Endometrial microvascular endothelial cells (primary cell): ENCODE results near the gene EXOC4. TPM values are rescaled to one million over a fixed set of nuclear protein-coding genes. Genes with fewer than 3 reads are reported as not detected.
"Not testable (repeated sequence)": the region's sequence is repeated elsewhere in the genome, so short reads cannot be mapped to it uniquely, and the experiment has no call there.

ENCODE experiments used
- in situ Hi-C: cut with HindIII; loops from 2 replicates; pipeline ENCODE4 v1.10.0; 2017; ENCODE audit warnings: low sequenced_read_pairs, low pct_unique_long_range_greater_than_20kb; ENCODE audit errors: inconsistent ontology term
- total RNA-seq: library from RNA; depleted of rRNA; stranded (reverse); fragments of >200 nt; gene quantifications from one replicate; pipeline ENCODE4 v1.2.3, GENCODE V29; 2015; ENCODE audit errors: inconsistent ontology term

The EXOC4 gene
- total RNA-seq, 1 donor from 2014 or later, result 38.5 TPM

DNA sequence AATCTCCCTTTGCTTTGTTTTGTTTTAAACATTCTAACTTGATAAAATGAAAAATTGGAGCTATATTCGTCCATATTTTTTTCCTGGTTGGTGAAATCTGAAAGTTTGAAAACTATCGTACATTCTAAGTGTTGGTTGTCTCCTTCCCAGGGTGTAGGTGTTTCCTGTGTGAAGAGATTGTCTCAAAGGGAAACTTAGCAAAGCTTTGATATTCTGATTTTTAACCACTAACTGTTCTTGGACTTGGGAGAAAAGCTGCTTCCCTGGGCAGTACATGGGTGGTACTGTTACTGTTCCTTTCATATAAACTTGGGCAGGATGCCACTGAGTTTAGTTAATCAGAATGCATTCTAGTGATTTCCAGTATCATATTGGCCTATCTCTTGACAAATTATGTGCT lies 620.8 kb downstream of the EXOC4 start:
- in situ Hi-C loops, result no loop called here

DNA sequence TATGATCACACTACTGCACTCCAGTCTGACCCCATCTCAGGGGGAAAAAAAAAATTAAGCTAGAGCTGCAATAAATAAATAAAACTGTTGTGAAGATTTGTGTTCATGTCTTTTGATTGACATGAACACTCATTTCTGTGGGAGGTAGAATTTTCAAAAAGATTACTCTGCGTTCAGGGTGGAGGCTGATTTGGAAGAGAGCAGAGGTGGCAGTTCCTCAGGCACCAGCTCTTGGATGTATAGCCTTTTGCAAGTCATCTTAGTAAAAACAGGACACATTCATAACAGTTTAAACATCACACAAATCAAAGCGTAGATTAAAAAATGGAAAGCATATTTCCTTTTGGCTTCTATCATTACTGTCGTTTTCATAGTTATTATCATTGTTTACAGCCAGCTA lies 630.7 kb downstream of the EXOC4 start:
- in situ Hi-C loops, result no loop called here

- in situ Hi-C loops, result no loop called here
These were observed 632.3 kb downstream of the EXOC4 start for GRCh38 chr7:133885213-133885612.

DNA sequence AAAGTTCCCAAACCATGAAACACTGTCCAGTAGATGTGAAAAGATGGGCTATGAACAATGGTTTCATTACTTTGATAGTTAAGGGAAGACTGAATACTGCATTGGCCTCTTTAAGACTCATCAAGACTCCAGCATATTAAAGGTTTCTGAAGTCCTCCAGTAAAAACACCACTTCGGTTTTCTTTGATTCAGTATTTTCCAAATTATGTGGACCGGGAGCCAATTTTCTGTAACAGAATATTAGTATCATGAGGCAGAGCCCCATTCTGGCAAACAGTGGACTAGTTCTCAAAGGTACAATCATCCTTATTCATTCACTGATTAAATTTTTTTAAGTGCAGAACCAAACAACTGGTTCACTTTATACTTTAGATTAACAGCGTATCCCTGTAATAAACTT lies 633.2 kb downstream of the EXOC4 start:
- in situ Hi-C loops, result no loop called here

- in situ Hi-C loops, result no loop called here
These were observed 633.9 kb downstream of the EXOC4 start for GRCh38 chr7:133886797-133887196.

DNA sequence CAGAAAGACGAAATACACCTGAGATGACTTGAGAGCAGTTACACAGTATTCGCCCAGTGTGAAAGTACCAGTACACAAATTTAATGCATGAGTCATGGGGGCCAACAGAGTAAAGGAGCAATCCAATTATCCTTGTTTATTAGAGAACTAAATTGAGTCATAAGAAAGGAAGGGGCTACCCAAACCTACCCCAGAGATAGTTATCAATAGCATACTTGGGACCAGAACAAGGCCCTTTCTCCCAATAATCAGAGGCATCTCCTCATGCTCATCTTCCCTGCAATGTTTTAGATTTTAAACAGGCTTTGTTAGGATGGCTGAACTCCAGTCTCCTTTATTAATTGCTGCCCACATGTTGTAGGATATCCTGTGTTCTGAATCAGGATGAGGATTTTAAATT lies 634.6 kb downstream of the EXOC4 start:
- in situ Hi-C loops, result no loop called here

DNA sequence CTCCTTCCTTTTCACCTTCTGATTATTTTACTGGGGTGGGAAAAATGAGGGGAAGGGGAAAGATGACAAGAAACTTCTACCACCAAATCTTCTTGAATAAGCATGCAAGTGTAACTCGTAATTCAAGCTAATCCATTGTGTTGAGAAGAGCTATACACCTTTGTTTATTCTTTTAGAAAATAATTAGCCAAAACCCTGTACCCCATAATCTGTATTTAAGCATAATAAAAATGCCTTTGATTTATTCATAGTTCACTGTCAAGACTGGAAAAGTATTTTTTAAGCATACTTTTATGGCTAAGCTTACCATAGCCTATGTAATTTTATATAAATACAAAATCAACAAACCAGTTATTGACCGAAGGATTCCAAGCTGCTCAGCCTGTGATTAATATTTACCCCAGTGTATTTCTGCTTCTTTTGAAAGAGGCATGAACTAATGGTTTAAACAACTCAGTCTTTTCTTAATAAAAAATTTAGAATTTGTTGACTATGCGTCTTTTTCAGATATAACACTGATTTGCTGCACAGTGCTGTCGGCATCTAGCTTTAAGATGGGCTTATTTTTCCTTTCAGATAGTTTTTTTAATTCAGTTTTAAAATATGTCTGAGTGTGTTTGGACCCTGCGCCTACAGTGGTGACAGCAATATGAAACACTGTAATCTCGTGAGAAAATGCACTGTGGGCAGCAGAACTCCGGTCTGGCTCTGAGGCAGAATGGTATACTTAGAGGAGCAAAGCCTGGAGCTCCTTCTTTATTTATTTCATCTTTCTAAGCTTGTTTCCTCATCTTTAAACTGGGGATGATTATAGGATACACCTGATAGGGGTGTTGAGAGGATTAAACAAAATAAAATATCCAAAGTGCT lies 635.4 kb downstream of the EXOC4 start:
- in situ Hi-C loops, result no loop called here

GRCh38 chr7:133904776-133905175 lies 651.9 kb downstream of the EXOC4 start:
- in situ Hi-C loops, result no loop called here

DNA sequence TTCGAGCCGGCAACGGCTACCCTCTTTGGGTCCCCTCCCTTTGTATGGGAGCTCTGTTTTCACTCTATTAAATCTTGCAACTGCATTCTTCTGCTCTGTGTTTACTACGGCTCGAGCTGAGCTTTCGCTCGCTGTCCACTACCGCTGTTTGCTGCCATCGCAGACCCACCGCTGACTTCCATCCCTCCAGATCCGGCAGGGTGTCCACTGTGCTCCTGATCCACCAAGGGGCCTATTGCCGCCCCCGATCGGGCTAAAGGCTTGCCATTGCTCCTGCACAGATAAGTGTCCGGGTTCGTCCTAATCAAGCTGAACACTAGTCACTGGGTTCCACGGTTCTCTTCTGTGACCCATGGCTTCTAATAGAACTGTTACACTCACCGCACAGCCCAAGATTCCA lies 653.7 kb downstream of the EXOC4 start:
- in situ Hi-C loops, result not testable (repeated sequence)

GRCh38 chr7:133910761-133911160 lies 657.9 kb downstream of the EXOC4 start:
- in situ Hi-C loops, result no loop called here

DNA sequence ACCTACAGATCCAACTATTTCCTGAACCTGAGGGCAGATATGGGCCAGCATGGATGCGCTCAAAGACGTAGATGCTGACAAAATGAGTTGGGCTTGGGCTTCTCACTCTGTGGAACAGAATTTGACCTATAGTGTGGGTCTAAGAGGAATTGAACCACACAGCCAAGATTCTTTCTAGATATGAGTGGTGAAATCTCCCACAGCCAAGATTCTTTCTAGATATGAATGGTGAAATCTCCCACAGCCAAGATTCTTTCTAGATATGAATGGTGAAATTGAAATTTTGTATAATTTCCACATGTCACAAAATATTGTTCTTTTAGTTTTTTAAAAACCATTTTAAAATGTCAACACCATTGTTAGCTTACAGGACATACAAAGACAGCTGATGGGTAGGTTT lies 658.8 kb downstream of the EXOC4 start:
- in situ Hi-C loops, result no loop called here

DNA sequence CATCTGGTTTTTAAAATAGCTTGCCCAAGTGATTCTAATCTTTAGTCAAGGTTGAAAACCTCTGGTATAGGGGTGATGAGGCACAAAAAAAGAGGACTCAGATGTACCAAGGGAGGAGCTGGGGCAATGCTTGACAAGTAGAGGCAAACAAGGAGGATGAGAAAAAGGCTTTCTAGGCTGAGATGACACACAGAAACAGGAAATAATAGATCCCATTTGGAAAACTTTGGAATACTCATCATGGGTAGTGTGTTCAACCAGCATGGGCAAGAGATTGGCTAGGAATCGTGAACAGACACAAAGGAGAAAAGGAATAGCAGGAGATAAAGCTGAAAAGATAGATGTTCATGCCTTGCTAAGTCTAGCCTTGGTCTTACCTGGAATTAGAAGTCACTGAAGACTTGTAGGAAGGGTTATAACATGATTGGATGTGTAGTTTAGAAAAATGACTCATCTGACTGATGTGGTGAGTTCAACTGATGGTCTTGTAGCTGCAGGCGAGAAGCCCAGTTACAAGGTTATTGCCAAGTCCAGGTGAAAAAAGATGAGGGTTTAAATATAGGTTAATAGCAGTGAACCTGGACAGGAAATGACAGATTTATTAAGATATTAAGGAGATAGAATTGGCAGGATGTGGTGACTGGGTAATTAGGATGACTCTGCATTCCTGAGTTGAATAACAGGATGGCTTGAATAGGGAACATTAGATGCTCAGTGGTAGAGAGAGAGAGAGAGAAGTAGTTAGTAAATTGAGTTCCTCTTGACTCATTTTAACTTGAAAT lies 660.2 kb downstream of the EXOC4 start:
- in situ Hi-C loops, result no loop called here

GRCh38 chr7:133916621-133917020 lies 663.7 kb downstream of the EXOC4 start:
- in situ Hi-C loops, result no loop called here

DNA sequence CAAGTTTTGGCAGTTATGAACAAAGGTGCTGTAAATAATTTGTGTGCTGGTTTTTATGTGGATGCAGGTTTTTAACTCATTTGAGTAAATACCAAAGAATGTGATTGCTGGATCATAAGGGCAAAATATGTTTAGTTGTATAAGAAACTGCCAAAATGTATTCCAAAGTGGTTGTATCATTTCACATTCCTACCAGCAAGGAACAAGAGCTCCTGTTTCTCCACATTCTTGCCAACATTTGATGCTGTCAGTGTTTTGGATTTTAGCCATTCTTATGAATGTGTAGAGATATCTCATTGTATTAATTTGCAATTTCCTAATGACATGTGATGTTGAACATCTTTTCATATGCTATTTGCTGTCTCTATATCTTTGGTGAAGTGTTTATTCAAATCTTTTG lies 666.9 kb downstream of the EXOC4 start:
- in situ Hi-C loops, result no loop called here

DNA sequence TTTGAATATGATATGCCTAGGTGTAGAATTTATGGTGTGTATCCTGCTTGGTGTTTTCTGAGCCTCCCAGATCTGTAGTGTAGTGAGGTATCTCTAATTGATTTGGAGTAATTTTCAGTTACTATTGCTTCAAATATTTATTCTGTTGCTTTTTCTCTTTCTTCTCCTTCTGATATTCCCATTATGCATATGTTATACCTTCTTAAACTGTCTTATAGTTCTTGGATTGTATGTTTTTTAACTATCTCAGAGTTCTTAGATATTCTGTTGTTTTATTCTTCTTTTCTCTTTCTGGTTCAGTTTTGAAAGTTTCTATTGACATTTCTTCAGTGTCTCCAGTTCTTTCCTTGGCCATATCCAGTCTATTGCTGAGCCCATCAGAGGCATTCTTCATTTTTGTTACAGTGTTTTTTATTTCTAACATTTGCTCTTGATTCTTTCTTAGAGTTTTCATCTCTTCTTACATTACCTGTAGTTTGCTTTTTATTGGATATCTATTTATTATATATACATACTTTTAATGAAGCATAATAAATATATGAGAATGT lies 668.8 kb downstream of the EXOC4 start:
- in situ Hi-C loops, result no loop called here

DNA sequence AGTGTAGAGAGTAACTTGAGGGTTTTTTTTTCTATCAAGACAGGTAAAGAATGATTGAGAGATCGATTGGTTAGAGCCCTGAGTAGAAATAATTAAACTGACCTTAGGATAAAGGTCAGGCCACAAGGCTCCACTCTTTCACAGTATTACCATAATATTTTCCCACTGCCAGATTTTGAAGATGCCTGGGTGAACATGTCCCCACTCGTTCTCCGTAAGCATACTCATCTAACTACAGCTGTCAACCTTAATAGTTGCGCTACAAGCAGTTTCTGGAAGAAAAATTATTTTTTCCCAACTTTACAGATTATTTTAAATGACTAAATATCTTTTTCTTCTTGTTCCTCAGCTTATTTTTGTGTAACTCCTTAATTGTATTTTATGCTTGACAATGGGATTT lies 671.1 kb downstream of the EXOC4 start:
- in situ Hi-C loops, result no loop called here

DNA sequence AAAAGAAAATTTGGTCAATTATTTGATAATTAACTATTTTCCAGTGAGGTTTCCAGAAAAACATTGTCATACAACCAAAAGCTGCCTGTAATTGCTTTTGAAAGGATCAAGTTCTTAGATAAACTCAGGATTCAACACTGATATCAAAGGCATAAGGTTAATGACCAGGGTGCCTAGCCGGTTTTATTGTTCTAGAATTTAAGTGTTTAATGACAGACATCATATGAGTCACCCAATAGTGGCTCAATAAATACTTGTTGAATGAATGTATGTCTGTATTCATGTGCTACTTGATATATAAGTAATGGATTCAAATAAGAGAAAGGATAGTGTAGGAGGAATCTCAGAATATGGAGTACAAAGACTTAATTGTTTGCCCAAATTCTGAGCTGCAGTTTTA lies 678.2 kb downstream of the EXOC4 start:
- in situ Hi-C loops, result no loop called here

DNA sequence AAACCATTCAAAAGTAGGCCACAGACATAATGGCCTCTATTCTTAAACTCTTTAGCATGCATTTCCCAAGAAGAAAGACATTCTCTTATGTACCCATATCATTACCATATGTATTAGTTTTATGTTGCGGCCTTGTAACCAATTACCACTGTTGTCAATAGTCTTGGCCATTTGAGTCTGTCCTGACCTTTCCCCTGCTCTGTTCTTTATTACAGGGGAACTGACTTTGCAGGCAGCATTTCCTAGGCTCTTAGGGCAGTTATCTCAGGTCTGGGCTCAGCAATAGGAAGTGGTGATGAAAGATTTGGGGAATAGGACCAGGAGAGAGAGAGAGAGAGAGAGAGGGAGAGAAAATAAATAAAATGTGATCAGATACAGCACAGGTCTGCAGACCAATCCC lies 679.7 kb downstream of the EXOC4 start:
- in situ Hi-C loops, result no loop called here

DNA sequence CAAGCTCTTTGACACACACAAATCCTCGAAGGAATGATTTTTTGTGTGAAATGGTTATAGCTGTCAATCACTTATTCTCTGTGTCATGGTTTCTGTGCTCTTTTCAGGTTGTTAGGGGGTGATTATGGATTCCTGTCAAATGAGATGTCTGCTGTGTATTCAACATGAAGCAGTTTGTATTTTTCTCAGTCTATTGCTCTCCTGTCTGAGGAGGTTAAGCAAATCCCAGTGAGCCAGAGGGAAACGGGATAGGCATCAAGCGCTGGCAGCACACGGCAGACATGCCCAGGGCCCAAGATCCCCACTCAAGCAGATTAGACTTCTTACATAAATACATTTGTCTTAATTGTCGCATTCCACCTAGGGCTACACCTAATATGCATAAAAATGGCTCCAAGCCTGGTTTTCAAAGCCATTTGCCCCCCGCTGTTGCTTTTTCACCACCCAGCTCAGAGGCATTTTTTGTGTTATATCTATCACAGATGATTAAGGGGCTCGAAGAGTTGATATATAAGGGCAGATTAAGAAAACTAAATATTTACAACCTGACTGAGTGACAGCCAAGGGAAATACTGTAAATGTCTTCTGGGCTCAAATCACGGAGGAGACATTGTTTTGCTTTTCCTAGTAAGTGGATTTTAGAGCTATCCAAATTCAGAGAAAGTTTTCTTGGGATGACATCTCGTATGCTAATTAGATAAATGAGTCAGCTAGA lies 681.5 kb downstream of the EXOC4 start:
- in situ Hi-C loops, result no loop called here
